DND-41 (cell line): ENCODE measurements around the gene JAK1.

Experiments
- CTCF ChIP-seq: IDR thresholded peaks from 2 replicates; pipeline ENCODE4 v1.5.1; 2012; ENCODE audit warnings: borderline replicate concordance, low read length, moderate library complexity, mild to moderate bottlenecking; ENCODE audit not compliant: poor library complexity, severe bottlenecking; ENCODE audit errors: extremely low read depth
- EZH2 ChIP-seq: IDR thresholded peaks from 3 replicates; pipeline ENCODE4 v1.6.1; 2012; ENCODE audit warnings: borderline replicate concordance, low read depth, mild to moderate bottlenecking, moderate library complexity, low read length, inconsistent platforms; ENCODE audit not compliant: severe bottlenecking

GRCh38 chr1:64811131-64811530 is 155.2 kb downstream of the JAK1 start:
- TF ChIP-seq CTCF (no peak), EZH2 (no peak)
